ENCODE results near the gene PER1. TPM values are rescaled to one million over a fixed set of nuclear protein-coding genes. Genes with fewer than 3 reads are reported as not detected.

The PER1 gene
- total RNA-seq, 1 experiment from 2014 or later: 36.5 TPM

- no peak overlapping the region for H3K4me2 ChIP-seq (ENCODE audit: insufficient read depth, insufficient read length, low read length)
- no peak for DNase-seq
- peaks cover 23% of the 10 kb centered on the region for H3K27me3 Mint-ChIP-seq (ENCODE audit: low read depth)
- H3T11ph ChIP-seq (ENCODE audit: low read length): no peak overlapping the region
- no peak overlapping the region for H3K27ac Mint-ChIP-seq
- H3K9me3 ChIP-seq (ENCODE audit: control insufficient read depth, low read depth, low read length): no peaks in the 10 kb centered on the region
- H3K36me3 Mint-ChIP-seq (ENCODE audit: insufficient read depth in 1 of 3, low read depth in 3 of 3): no peaks in the 10 kb centered on the region
- H3K23ac ChIP-seq (ENCODE audit: insufficient read length, low read depth, low read length): no peak overlapping the region
- no peak overlapping the region for H2BK15ac ChIP-seq (ENCODE audit: low read depth, low read length)
- H3K14ac ChIP-seq (ENCODE audit: insufficient read depth, low read length): no peak overlapping the region
- H3K79me2 ChIP-seq (ENCODE audit: insufficient read depth, low read length): no peaks in the 10 kb centered on the region
- no peak overlapping the region for H3K27ac ChIP-seq (ENCODE audit: insufficient read length, low read depth, low read length)
- H2AFZ ChIP-seq (ENCODE audit: low read length): no peak overlapping the region
- H2BK120ac ChIP-seq (ENCODE audit: low read depth, low read length, poor library complexity, severe bottlenecking): no peak overlapping the region
- no peak overlapping the region for H3K4me3 Mint-ChIP-seq
- H2BK12ac ChIP-seq (ENCODE audit: insufficient read length, low read depth, low read length): no peak overlapping the region
- H3K23me2 ChIP-seq (ENCODE audit: insufficient read length, low read depth, low read length, poor library complexity, severe bottlenecking): no peaks in the 10 kb centered on the region
- H3K4me1 Mint-ChIP-seq: peaks cover 6 to 7% of the 10 kb centered on the region in 2 experiments
- WGBS (ENCODE audit: extremely low coverage, insufficient read length, low lambda C conversion rate): no CpG with 5 or more reads among the region's 6 CpGs
- H3K9ac ChIP-seq (ENCODE audit: extremely low read depth, insufficient read length, low read length): no peak overlapping the region
- H4K5ac ChIP-seq (ENCODE audit: insufficient read length, low read depth, low read length): no peak overlapping the region
- no peaks in the 10 kb centered on the region for H3K79me1 ChIP-seq (ENCODE audit: insufficient read depth, low read depth, low read length, poor library complexity, severe bottlenecking)
- H3K18ac ChIP-seq (ENCODE audit: insufficient read length, low read depth, low read length): no peak overlapping the region
- no peak overlapping the region for H2AK5ac ChIP-seq (ENCODE audit: insufficient read length, low read length)
- H3K4ac ChIP-seq (ENCODE audit: low read depth, low read length): no peak overlapping the region
- no peak overlapping the region for H3K56ac ChIP-seq (ENCODE audit: insufficient read length, low read depth, low read length)
- H3K27me3 ChIP-seq (ENCODE audit: insufficient read depth, low read length): no peaks in the 10 kb centered on the region
- H4K8ac ChIP-seq (replicated peaks; ENCODE audit: insufficient read length, low read depth, low read length): no peak overlapping the region
- no peaks in the 10 kb centered on the region for H4K20me1 ChIP-seq (ENCODE audit: control insufficient read depth, insufficient read depth, insufficient read length)
- no peaks in the 10 kb centered on the region for H3K4me1 ChIP-seq (ENCODE audit: insufficient read depth, low read length)
- no peak overlapping the region for H4K91ac ChIP-seq (ENCODE audit: insufficient read length, low read depth, low read length)
- no peak for TF ChIP-seq CTCF (conservative IDR thresholded peaks at IDR 0.05)
- H3K9me3 Mint-ChIP-seq: no peaks in the 10 kb centered on the region
- H2BK5ac ChIP-seq (ENCODE audit: insufficient read length, low read length): no peak overlapping the region
- H2BK20ac ChIP-seq (ENCODE audit: low read depth, low read length, poor library complexity, severe bottlenecking): no peak overlapping the region
Measured at GRCh38 chr17:8101721-8102120, 50.5 kb downstream of the PER1 start.
